HG03064 (cell line): Measurements from ENCODE around the gene MTPN.

Experiments used
- ATAC-seq: cut with Tn5 transposase; IDR thresholded peaks from one replicate; pipeline ENCODE4 v1.9.1; 2021; ENCODE audit warnings: low read depth; ENCODE audit not compliant: unreplicated experiment

MTPN gene

DNA sequence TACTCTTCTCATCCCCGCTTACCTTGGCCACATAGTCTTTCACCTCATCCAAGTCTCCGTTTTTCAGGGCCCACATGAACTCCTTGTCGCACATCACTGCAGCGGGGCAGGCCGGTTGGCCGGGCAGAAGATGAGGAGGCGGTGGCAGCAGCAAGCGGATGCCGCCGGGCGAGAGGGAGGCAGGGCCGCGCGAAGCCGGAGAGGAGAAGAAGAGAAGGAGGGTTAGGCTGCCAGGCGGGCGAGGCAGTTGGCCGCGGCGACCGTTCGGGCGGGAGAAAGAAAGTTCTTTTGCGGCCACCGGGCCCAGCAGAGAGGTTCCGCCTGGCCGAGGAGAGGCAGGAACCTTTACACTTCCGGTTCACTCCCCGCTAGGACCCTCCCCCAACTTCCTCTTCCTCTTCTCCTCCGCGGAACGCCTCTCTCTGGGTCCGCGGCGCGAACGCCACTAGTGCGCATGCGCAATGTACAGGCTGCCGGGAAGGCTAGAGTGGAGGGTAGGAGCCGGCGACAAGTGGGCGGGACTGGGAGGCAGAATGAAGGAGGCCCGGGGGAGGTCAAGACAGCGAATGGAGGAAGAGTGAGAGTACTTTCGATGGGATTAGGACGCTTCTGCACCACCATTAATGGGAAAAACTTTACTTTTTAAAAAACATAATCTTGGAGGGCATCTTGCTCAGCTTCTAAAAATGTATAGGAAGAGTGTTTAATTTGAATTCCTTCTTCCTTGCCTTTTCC is at the start of gene MTPN:
Gene MTPN (minus strand): TSS at position 353 of the 735 bp plus-strand sequence. CDS start 259 bp downstream, at position 94.
- ATAC-seq, result peak; percentile 47

GRCh38 chr7:136026209-136026608 is 49.0 kb upstream of the MTPN start:
- no peak for ATAC-seq

DNA sequence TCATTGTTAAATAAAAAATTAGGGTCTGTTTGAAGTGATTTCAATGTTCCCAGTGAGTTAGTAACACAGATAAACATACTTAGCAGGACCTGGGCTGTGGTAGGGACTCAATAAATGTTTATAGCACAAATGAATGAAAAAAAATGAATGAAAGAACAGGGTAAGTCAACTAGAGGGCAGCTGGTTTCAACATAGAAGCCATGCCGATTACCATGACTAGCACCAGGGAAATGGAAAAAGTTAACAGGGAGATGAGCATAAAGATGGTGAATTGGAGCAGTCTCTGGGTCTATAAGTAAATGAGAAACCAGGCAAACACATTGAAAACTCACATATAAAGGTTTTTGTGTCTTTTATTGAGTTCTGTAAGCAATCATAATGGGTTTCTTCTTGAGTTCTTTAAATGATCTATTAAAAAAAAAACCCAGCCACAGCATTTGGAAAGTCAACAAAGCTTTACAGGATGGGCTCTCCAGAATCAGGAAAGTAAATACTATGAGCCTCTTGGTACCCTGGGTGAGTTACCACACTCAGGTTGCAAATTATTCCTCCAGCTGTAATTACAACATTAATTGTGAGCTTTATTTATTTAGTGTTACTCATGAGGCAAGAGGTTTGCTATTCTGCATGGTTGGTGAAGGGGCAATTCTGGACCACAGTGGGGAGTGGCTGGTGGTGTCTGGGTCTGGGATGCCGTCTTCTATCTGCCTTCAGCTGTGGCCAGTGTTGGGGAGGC is 46.1 kb upstream of the MTPN start:
- no peak for ATAC-seq

DNA sequence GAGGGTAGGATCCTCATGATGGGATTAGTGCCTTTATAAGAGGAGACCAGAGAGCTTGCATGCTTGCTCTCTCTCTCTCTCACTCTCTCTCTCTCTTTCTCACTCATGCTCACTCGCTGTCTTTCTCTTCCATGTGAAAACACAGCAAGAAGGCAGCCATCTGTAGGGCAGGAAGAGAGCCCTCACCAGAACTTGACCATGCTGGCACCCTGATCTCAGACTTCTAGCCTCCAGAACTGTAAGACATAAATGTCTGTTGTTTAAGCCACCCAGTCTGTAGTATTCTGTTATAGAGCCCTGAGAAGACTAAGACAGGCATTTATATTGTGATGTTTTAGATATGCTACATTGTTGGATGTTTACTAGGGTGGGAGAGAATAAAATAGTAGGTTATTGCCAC is 43.4 kb upstream of the MTPN start:
- no peak for ATAC-seq

DNA sequence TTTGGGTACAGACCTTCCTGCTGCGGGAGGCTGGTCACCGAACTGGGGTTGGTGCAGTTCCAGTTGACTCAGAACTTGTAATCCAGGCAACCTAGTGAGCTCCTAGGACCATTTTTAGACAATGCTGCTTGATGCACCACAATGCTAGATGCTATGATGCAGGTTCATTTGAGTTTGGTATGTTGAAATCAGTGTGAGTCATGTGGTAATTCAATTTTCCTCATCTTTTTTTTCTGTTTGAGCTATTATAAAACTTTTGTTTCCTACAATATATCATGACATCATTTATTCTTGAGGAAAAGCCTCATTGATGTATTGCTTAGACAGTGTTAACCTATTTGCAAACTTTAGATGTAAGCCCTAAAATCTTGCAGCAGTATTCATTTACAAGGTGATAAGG is 40.9 kb upstream of the MTPN start:
- ATAC-seq, result no peak

DNA sequence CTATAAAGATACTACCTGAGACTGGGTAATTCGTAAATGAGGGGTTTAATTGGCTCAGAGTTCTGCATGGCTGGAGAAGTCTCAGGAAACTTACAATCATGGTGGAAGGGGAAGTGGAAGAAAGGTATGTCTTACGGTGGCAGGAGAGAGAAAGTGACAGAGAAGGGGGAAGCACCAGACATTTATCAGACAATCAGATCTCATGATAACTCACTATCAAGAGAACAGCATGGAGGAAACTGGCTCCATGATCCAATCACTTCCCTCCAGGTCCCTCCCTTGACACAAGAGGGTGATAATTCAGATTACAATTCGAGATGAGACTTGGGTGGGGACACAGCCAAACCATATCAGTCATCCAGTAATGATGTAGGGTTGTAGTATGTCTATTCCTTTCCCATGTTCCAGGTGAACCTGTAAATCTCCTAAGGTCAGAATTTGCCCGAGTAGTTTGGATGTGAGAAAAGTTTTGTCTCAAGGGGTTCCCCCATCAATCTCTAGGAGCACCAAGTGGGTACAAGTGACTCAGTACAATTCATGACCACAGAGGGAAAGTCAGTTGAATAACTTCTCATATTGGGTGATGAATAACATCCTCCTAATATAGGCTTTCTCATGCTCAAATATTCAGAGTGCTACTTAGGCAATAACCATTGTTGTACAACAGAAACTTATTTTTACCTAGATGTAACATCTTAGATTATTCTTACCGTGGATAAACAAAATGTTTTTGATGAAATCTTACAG is 39.7 kb upstream of the MTPN start:
- ATAC-seq, result peak; percentile 71

GRCh38 chr7:136015638-136016037 is 38.5 kb upstream of the MTPN start:
- no peak for ATAC-seq

DNA sequence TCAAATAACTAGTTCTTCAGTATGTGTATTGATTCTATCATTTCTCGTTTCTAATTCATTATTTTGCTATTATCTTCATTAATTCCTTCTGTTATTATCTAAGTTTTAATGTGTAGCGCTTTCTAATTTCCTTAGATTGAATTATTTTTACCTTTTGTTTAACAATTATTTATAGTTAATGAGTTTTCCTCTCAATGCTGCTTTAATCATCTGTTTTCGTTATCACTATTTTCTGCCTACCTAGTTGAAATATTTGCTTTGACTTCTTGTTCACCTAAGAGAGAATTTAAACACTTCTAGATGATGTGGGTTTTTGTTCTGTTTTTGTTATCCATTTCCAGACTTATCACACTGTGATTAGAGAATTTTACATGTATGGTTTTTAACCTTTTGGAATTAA is 37.5 kb upstream of the MTPN start:
- ATAC-seq, result no peak

DNA sequence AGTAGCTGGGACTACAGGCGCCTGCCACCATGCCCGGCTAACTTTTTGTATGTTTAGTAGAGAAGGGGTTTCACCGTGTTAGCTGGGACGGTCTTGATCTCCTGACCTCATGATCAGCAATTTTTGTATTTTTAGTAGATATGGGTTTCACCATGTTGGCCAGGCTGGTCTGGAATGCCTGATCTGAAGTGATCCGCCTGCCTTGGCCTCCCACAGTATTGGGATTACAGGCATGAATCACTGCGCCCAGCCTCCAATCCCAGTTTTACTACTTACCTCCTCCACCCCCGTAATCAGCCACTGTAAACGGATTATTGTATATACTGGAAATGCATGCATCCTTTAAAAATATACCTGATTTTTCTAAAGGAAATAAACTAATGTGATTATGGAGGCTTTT is 35.1 kb upstream of the MTPN start:
- ATAC-seq, result no peak

DNA sequence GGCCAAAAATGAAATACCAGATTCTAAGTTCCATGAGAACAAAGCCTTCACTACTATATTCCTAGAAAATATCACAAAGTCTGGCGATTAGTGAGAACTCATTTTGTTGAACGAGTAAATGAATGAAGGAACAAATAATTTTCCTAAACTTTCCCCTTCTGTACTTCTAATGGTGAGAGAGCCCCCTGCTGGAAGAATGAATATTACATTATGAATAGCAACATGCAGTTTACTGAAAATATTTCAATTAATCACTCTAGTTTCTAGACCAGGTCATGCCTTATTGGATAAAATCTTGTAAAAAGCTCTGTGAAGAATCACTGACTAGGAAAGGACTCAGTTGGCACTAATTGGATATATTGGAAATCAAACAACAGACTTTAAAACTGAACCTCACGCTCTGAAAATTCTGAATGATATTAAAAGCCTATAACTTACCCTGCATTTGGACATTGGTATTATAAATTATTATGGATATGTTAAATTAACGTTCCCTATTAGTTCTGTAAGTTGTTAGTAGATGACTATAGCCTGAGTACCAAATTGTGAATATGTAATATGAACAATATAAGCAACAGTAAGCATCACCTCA is 32.4 kb upstream of the MTPN start:
- no peak for ATAC-seq

- no peak for ATAC-seq
Observed at GRCh38 chr7:136006208-136006607, 29.0 kb upstream of the MTPN start.

DNA sequence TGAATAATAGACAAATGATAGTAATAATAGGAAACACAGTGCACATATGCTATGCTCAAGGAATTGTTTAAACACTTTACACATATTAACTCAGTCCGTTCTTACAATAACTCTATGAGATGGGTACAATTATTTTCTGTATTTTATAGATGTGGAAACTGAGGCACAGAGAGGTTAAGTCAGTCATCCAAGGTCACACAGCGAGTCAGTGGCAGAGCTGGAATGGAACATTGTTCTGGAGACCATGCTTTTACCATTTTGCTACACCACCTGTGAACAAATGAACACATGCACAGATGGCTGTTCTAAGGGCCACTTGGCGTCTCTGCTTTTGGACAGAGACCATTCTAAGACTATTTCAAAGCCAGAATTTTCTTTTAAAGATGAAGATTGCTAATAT is 26.9 kb upstream of the MTPN start:
- ATAC-seq, result no peak

- ATAC-seq, result no peak
Observed at GRCh38 chr7:136002802-136003201, 25.6 kb upstream of the MTPN start.

- no peak for ATAC-seq
Observed at GRCh38 chr7:136000288-136000913, 23.2 kb upstream of the MTPN start.

DNA sequence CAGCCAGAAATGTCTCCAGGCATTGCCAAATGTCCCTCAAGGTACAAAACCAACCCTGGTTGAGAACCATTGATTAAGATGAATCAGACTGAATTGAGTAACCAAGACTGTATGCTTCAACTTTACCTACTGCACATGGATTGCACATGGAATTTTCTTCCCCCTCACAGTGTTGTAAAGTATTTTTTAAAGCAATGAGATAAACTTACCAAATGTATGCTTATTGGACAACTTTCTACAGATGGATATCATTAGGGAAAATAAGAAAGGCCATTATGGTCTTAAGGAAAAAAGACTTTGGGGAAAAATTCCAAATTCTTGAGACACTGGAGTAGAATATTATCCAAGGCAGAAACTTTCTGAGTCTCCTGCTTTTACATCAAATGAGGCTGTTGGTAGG is 20.9 kb upstream of the MTPN start:
- no peak for ATAC-seq

GRCh38 chr7:135995748-135996147 is 18.6 kb upstream of the MTPN start:
- no peak for ATAC-seq

GRCh38 chr7:135994466-135995205 is 17.5 kb upstream of the MTPN start:
- ATAC-seq, result no peak

GRCh38 chr7:135993950-135994349 is 16.8 kb upstream of the MTPN start:
- ATAC-seq, result peak; percentile 71

- no peak for ATAC-seq
Observed at GRCh38 chr7:135991906-135992305, 14.7 kb upstream of the MTPN start.

- ATAC-seq, result no peak
Observed at GRCh38 chr7:135991322-135991721, 14.2 kb upstream of the MTPN start.
